GM12878 (cell line): Measurements from ENCODE around the gene YY1. TPM values are rescaled to one million over a fixed set of nuclear protein-coding genes. Genes with fewer than 3 reads are reported as not detected.

Experiments
- ATAC-seq: fragments of 200-7000 bp; cut with Tn5 transposase; 3 replicates; pipeline ENCODE4 v1.9.1; 2020; ENCODE audit warnings: mild to moderate bottlenecking, moderate library complexity
- BruUV-seq: library from RNA; stranded (reverse); fragments of 400-500 nt; replicated peaks from 2 replicates; lab custom pipeline; 2021; lab: Mats Ljungman, UMichigan
- CTCF ChIA-PET: fragments of 300-600 bp; sonication (Branson Sonifier 250); formaldehyde crosslinking; extraction: SDS; loops from one replicate; lab custom pipeline; 2021; ENCODE audit warnings: inconsistent platforms; lab: Yijun Ruan, JAX
- POLR2A ChIA-PET: fragments of 350-600 bp; formaldehyde crosslinking; extraction: SDS; loops from one replicate; lab custom pipeline; 2021; ENCODE audit warnings: inconsistent platforms; lab: Charles Lee
- RAD21 ChIA-PET: fragments of 300-600 bp; sonication (Branson Sonifier 250); formaldehyde crosslinking; loops from one replicate; lab custom pipeline; 2023; ENCODE audit warnings: antibody characterized with exemption; ENCODE audit not compliant: unreplicated experiment; lab: Charles Lee
- SMC1A ChIA-PET: fragments of 300-600 bp; sonication (Branson Sonifier 250); formaldehyde crosslinking; loops from one replicate; lab custom pipeline; 2023; ENCODE audit not compliant: unreplicated experiment, uncharacterized antibody; lab: Charles Lee
- DNase-seq: peaks from one replicate; pipeline ENCODE4 v3.0.0-alpha.2; 2011; ENCODE audit warnings: low read depth, low spot score
- FAIRE-seq: peaks from 3 replicates; lab custom pipeline; 2011; peaks lifted over from hg19 to GRCh38; lab: Jason Lieb, UNC
- H2AFZ ChIP-seq: 2 replicates; pipeline ENCODE4 v1.6.0; 2011; ENCODE audit warnings: low read depth, low read length, control low read depth; ENCODE audit not compliant: control insufficient read depth
- H3K27ac ChIP-seq: 2 replicates; pipeline ENCODE4 v1.5.1; 2011; ENCODE audit warnings: control low read depth; ENCODE audit not compliant: control insufficient read depth, insufficient read depth
- H3K27me3 ChIP-seq, 2 experiments: replicated peaks in 1 of 2; 2 replicates each; pipeline versions ENCODE4 v1.6.0 to v1.6.1; 2011; ENCODE audit warnings: low read length in 1 of 2; ENCODE audit not compliant: control insufficient read depth in 2 of 2, insufficient read depth in 2 of 2
- H3K36me3 ChIP-seq, 2 experiments: 2 replicates each; pipeline ENCODE4 v1.5.1; 2011; ENCODE audit warnings: low read length in 1 of 2; ENCODE audit not compliant: control insufficient read depth in 2 of 2, insufficient read depth in 2 of 2
- H3K4me1 ChIP-seq: 2 replicates; pipeline ENCODE4 v1.6.1; 2011; ENCODE audit warnings: mild to moderate bottlenecking, low read length, moderate library complexity, mixed read lengths; ENCODE audit not compliant: control insufficient read depth, insufficient read depth
- H3K4me2 ChIP-seq: 2 replicates; pipeline ENCODE4 v1.6.0; 2011; ENCODE audit warnings: control low read depth; ENCODE audit not compliant: control insufficient read depth, insufficient read depth
- H3K4me3 ChIP-seq: fragments of 200-600 bp; sonication (generic); 2 replicates; pipeline ENCODE4 v1.5.1; 2016
- H3K79me2 ChIP-seq: 2 replicates; pipeline ENCODE4 v1.6.0; 2011; ENCODE audit warnings: low read length; ENCODE audit not compliant: control insufficient read depth, insufficient read depth
- H3K9ac ChIP-seq: 2 replicates; pipeline ENCODE4 v1.8.0; 2011; ENCODE audit warnings: low read length, control low read depth, mixed read lengths; ENCODE audit not compliant: control insufficient read depth, insufficient read depth
- H3K9me3 ChIP-seq: replicated peaks from 3 replicates; pipeline ENCODE4 v1.5.1; 2011; ENCODE audit warnings: mild to moderate bottlenecking, low read length; ENCODE audit not compliant: control insufficient read depth, insufficient read depth
- H4K20me1 ChIP-seq: 2 replicates; pipeline ENCODE4 v1.6.0; 2011; ENCODE audit not compliant: control insufficient read depth, insufficient read depth
- CEBPB ChIP-seq, 2 experiments: fragments of 150-350 bp in 1 of 2; IDR thresholded peaks; 2 replicates each; pipeline ENCODE4 v1.6.1; 2012 to 2014; ENCODE audit warnings: low read depth in 2 of 2, low read length in 2 of 2, borderline replicate concordance in 1 of 2, inconsistent platforms in 1 of 2
- CREM ChIP-seq: IDR thresholded peaks from 2 replicates; pipeline ENCODE4 v1.6.1; 2014; ENCODE audit warnings: antibody characterized with exemption, low read depth
- EED ChIP-seq: sonication (generic); IDR thresholded peaks from 2 replicates; pipeline ENCODE4 v1.6.1; 2016; ENCODE audit warnings: antibody characterized with exemption, low read depth
- GATAD2B ChIP-seq: fragments of 450-650 bp; conservative IDR thresholded peaks from 2 replicates; pipeline ENCODE4 v1.6.1; 2017; ENCODE audit warnings: low read depth, mild to moderate bottlenecking, moderate library complexity
- HDAC6 ChIP-seq: fragments of 200-600 bp; sonication (generic); IDR thresholded peaks from one replicate; pipeline ENCODE4 v1.8.0; 2017; ENCODE audit warnings: antibody characterized with exemption; ENCODE audit not compliant: unreplicated experiment
- LARP7 ChIP-seq: fragments of 450-650 bp; IDR thresholded peaks from 2 replicates; pipeline ENCODE4 v1.6.1; 2017; ENCODE audit warnings: mild to moderate bottlenecking
- MEF2A ChIP-seq: IDR thresholded peaks from 2 replicates; pipeline ENCODE4 v1.6.1; 2011; ENCODE audit warnings: low read depth, mild to moderate bottlenecking, low read length, moderate library complexity; ENCODE audit not compliant: insufficient read depth
- MXI1 ChIP-seq: fragments of 150-350 bp; IDR thresholded peaks from 2 replicates; pipeline ENCODE4 v1.6.1; 2011; ENCODE audit warnings: low read depth, mild to moderate bottlenecking, inconsistent platforms, low read length, improper control_type of control experiment
- MYC ChIP-seq: IDR thresholded peaks from 2 replicates; pipeline ENCODE4 v1.6.1; 2011; ENCODE audit warnings: mild to moderate bottlenecking, low read length, moderate library complexity, inconsistent platforms; ENCODE audit not compliant: insufficient read depth, insufficient replicate concordance, insufficient read length, severe bottlenecking
- NR2C1 ChIP-seq: fragments of 450-650 bp; IDR thresholded peaks from 2 replicates; pipeline ENCODE4 v1.6.1; 2017; ENCODE audit warnings: antibody characterized with exemption, mild to moderate bottlenecking, moderate library complexity
- PAX5 ChIP-seq: IDR thresholded peaks from 2 replicates; pipeline ENCODE4 v1.6.1; 2011; ENCODE audit warnings: low read depth, low read length, borderline replicate concordance
- STAT1 ChIP-seq: fragments of 450-650 bp; conservative IDR thresholded peaks from 2 replicates; pipeline ENCODE4 v1.6.1; 2014; ENCODE audit warnings: antibody characterized with exemption, mild to moderate bottlenecking
- ZZZ3 ChIP-seq: IDR thresholded peaks from 2 replicates; pipeline ENCODE4 v1.6.1; 2011; ENCODE audit warnings: low read depth; ENCODE audit not compliant: control insufficient read depth, insufficient read length
- WGBS: methylation state at CpG from one replicate; pipeline ENCODE4 v1.1.6; 2016; ENCODE audit warnings: low lambda C conversion rate; ENCODE audit not compliant: insufficient replicate concordance, insufficient coverage; ENCODE audit errors: missing lambda C conversion rate; 5-methylcytosine and 5-hydroxymethylcytosine counted together
- in situ Hi-C: fragments of 300-500 bp; cut with MboI; formaldehyde crosslinking; loops from 9 replicates; pipeline ENCODE4 v1.14.3; 2018; ENCODE audit warnings: mixed read lengths
- intact Hi-C: fragments of 100-400 bp; cut with micrococcal nuclease; formaldehyde crosslinking; loops from one replicate; pipeline ENCODE4 v1.14.2; 2022; ENCODE audit not compliant: unreplicated experiment
- polyA plus RNA-seq, 11 experiments: library from polyadenylated mRNA; depleted of rRNA in 4 of 11; unstranded in 6 of 11; stranded (reverse) in 5 of 11; fragments of >200 nt; fragmentation: Nextera tagmentation in 4 of 11; fragmentation: Illumina TruSeq in 1 of 11; extraction: Ambion mirVana in 4 of 11; extraction: Trizol in 1 of 11; gene quantifications; 1 replicate in 1 of 11; 2 replicates in 10 of 11; pipeline versions ENCODE4 v1.2.1 to v1.2.3, GENCODE V29; 2011 to 2016; ENCODE audit warnings: inconsistent platforms in 2 of 11, missing spikeins in 2 of 11, low read depth in 1 of 11
- total RNA-seq, 4 experiments: library from RNA; depleted of rRNA in 3 of 4; stranded (reverse); fragments of >200 nt in 3 of 4; fragmentation: Illumina TruSeq in 1 of 4; extraction: Trizol in 1 of 4; gene quantifications; 2 replicates each; pipeline versions ENCODE4 v1.2.1 to v1.2.3, GENCODE V29; 2013 to 2021
- TF ChIP-seq, protein P1 (sequence below): fragments of 450-650 bp; IDR thresholded peaks from 2 replicates; pipeline ENCODE4 v1.6.1; 2017; ENCODE audit warnings: borderline replicate concordance
- TF ChIP-seq, protein P2 (sequence below): fragments of 450-650 bp; IDR thresholded peaks from 2 replicates; pipeline ENCODE4 v1.6.1; 2017; ENCODE audit warnings: mild to moderate bottlenecking, moderate library complexity
- TF ChIP-seq, protein P3 (sequence below): fragments of 450-650 bp; IDR thresholded peaks from 2 replicates; pipeline ENCODE4 v1.6.1; 2016; ENCODE audit warnings: mild to moderate bottlenecking

Gene YY1
- total and polyA plus RNA-seq, 10 of the 15 experiments (the other 5 are each of a cell fraction or from before 2014, with no cell fraction given) = 23.7 to 74.0 (median 39.9) TPM

DNA sequence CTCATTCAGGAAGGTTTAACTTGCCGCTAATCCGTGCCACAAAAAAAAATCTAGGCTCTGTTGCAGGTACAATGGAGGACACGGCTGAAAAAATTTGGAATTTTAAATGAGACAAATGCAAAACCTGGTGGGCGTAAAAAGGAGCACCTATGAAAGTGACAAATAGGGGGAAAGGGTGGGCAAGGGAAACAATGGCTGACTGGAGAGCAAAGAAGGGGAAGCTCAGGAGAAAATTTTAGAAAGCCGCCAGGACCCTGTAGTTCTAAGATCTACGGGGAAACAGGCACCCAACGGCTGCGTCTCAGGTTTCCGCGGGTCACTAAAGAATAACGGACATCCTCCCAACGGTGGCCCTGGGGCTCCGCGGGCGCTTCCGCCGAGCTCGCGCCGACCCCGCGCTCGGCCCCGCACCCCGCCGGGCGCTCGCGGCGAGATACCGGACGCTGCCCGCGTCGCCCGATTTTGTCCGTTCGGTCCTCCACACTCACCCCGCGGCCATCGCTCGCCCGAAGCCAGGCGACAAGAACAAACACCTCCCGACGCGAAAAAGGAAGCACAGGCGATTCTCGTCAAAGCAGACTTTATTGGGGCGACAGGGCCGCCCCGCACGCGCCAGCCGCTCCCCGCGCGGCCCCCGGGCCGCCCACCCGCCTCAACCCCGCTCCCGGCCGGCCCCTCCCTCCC lies 1.1 kb upstream of the YY1 start:
- H2AFZ ChIP-seq = no peak overlapping the region
- no peaks in the 10 kb centered on the region for H3K27me3 ChIP-seq
- H3K9ac ChIP-seq = peak overlapping the region; percentile 82
- H3K4me2 ChIP-seq = peak overlapping the region; percentile 60
- SMC1A ChIA-PET = interaction anchor here (1.1 to 7.7 kb wide), 3 partner anchors 9 to 32 kb away, joined by 4 to 83 read pairs (median 4); no protein-coding TSS in a partner anchor
- DNase-seq (no peak), FAIRE-seq (peak; percentile 31), ATAC-seq (peak; percentile 39)
- RAD21 ChIA-PET = interaction anchor here (1.2 to 2.8 kb wide), 4 partner anchors 16 to 173 kb away, joined by 3 to 20 read pairs (median 6); partner anchors contain the start of gene EVL
- intact Hi-C loops = loop anchor here (2.0 to 5.0 kb wide), 3 partner anchors 23 to 171 kb away; partner anchors contain the start of gene EVL
- H3K9me3 ChIP-seq = no peaks in the 10 kb centered on the region
- no TSS peak for BruUV-seq
- H3K79me2 ChIP-seq = peaks cover 87% of the 10 kb centered on the region
- H3K4me3 ChIP-seq = peak overlapping the region; percentile 98
- H4K20me1 ChIP-seq = no peaks in the 10 kb centered on the region
- POLR2A ChIA-PET = interaction anchor here (0.6 to 5.2 kb wide), 7 partner anchors 9 to 187 kb away, joined by 4 to 37 read pairs (median 7); no protein-coding TSS in a partner anchor
- in situ Hi-C loops = no loop called here
- H3K36me3 ChIP-seq = peaks cover 1 to 2% of the 10 kb centered on the region in 2 experiments; a peak in 1 of 4 replicates
- no peaks in the 10 kb centered on the region for H3K4me1 ChIP-seq
- CTCF ChIA-PET = interaction anchor here (1.6 to 4.6 kb wide), 2 partner anchors 15 to 23 kb away, joined by 5 to 39 read pairs; no protein-coding TSS in a partner anchor
- H3K27ac ChIP-seq = peak overlapping the region; percentile 95
- 2% methylated on average over 43 of the region's 64 CpGs for WGBS
- no peak for TF ChIP-seq HDAC6
- TF ChIP-seq, protein P1, sequence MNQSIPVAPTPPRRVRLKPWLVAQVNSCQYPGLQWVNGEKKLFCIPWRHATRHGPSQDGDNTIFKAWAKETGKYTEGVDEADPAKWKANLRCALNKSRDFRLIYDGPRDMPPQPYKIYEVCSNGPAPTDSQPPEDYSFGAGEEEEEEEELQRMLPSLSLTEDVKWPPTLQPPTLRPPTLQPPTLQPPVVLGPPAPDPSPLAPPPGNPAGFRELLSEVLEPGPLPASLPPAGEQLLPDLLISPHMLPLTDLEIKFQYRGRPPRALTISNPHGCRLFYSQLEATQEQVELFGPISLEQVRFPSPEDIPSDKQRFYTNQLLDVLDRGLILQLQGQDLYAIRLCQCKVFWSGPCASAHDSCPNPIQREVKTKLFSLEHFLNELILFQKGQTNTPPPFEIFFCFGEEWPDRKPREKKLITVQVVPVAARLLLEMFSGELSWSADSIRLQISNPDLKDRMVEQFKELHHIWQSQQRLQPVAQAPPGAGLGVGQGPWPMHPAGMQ = no peak
- peak; percentile 70 for TF ChIP-seq GATAD2B
- TF ChIP-seq ZZZ3 = no peak
- TF ChIP-seq MEF2A = peak; percentile 20; the same call in 1 of the 2 replicates
- TF ChIP-seq EED = no peak
- TF ChIP-seq CREM = 0 out of 2 replicates have a peak, but pooled peaks have one; percentile 31
- TF ChIP-seq PAX5 = no peak
- no peak for TF ChIP-seq MXI1
- no peak for TF ChIP-seq MYC
- TF ChIP-seq, protein P2, sequence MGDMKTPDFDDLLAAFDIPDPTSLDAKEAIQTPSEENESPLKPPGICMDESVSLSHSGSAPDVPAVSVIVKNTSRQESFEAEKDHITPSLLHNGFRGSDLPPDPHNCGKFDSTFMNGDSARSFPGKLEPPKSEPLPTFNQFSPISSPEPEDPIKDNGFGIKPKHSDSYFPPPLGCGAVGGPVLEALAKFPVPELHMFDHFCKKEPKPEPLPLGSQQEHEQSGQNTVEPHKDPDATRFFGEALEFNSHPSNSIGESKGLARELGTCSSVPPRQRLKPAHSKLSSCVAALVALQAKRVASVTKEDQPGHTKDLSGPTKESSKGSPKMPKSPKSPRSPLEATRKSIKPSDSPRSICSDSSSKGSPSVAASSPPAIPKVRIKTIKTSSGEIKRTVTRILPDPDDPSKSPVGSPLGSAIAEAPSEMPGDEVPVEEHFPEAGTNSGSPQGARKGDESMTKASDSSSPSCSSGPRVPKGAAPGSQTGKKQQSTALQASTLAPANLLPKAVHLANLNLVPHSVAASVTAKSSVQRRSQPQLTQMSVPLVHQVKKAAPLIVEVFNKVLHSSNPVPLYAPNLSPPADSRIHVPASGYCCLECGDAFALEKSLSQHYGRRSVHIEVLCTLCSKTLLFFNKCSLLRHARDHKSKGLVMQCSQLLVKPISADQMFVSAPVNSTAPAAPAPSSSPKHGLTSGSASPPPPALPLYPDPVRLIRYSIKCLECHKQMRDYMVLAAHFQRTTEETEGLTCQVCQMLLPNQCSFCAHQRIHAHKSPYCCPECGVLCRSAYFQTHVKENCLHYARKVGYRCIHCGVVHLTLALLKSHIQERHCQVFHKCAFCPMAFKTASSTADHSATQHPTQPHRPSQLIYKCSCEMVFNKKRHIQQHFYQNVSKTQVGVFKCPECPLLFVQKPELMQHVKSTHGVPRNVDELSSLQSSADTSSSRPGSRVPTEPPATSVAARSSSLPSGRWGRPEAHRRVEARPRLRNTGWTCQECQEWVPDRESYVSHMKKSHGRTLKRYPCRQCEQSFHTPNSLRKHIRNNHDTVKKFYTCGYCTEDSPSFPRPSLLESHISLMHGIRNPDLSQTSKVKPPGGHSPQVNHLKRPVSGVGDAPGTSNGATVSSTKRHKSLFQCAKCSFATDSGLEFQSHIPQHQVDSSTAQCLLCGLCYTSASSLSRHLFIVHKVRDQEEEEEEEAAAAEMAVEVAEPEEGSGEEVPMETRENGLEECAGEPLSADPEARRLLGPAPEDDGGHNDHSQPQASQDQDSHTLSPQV = no peak
- TF ChIP-seq STAT1 = 0 out of 2 replicates have a peak, but pooled peaks have one; percentile 43
- TF ChIP-seq CEBPB (IDR thresholded peaks at IDR 0.05; ENCODE audit: borderline replicate concordance in 1 of 2, low read depth in 2 of 2, low read length in 2 of 2) = no peak
- TF ChIP-seq, protein P3, sequence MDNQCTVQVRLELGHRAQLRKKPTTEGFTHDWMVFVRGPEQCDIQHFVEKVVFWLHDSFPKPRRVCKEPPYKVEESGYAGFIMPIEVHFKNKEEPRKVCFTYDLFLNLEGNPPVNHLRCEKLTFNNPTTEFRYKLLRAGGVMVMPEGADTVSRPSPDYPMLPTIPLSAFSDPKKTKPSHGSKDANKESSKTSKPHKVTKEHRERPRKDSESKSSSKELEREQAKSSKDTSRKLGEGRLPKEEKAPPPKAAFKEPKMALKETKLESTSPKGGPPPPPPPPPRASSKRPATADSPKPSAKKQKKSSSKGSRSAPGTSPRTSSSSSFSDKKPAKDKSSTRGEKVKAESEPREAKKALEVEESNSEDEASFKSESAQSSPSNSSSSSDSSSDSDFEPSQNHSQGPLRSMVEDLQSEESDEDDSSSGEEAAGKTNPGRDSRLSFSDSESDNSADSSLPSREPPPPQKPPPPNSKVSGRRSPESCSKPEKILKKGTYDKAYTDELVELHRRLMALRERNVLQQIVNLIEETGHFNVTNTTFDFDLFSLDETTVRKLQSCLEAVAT = 0 out of 2 replicates have a peak, but pooled peaks have one; percentile 20
- peak; percentile 89 for TF ChIP-seq LARP7
- TF ChIP-seq NR2C1 = peak; percentile 40; the same call in 1 of the 2 replicates
